ENCODE results near the gene AVPI1.
"Not testable (repeated sequence)": the region's sequence is repeated elsewhere in the genome, so short reads cannot be mapped to it uniquely, and the experiment has no call there.

Gene AVPI1

DNA sequence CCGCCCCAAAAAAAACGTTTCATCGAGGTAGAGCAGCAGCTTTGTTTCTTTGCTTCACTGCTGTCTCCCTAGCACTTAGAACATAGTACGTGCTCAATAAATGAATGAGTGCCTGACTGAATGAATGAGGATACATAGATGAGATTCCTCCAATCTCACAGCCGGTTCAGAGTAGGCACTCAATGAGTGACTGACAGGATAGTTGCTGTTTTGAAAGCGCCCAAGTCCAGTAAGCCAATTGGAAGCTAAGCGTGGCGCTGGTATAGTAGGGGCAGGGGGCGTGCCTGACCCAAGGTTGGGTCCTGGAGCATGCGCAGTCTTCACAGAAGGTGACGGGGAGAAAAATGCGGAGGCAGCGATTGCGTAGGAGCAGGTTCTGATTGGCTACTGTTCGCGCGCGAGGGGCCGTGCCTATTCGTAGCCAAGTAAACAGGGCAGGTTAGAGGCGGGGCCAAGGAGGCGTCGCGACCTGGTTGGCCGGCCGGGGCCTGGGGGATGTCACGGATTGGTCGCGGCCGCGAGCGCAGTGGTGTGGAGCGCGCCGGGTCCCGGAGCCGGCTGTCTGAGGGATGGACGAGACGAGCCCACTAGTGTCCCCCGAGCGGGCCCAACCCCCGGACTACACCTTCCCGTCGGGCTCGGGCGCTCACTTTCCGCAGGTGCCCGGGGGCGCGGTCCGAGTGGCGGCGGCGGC lies 46.7 kb downstream of the AVPI1 start, which contains the start of gene PI4K2A:
TSS of gene PI4K2A (plus strand) at position 498 of the 694 bp plus-strand sequence. CDS start at position 570, 72 bp downstream.
- DNase-seq, result peak; percentile 97

DNA sequence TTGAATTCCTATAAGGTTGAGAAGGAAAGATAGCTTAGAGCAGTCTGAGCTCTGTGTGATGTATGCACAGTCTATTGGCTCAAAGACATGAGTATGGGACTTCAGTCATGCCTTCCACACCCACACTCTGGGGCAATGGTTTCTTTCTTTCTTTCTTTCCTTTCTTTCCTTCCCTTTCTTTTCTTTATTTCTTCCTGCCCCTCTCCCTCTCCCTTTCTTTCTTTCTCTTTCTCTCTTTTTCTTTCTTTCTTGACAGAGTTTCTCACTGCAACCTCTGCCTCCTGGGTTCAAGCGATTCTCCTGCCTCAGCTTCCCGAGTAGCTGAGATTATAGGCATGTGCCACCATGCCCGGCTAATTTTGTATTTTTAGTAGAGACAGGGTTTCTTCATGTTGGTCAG lies 48.0 kb downstream of the AVPI1 start:
- not testable (repeated sequence) for DNase-seq

- no peak for DNase-seq
Observed at GRCh38 chr10:97635577-97635976, 51.5 kb downstream of the AVPI1 start.

GRCh38 chr10:97633921-97634320 lies 53.1 kb downstream of the AVPI1 start:
- peak; percentile 44 for DNase-seq

GRCh38 chr10:97632949-97633884 lies 53.8 kb downstream of the AVPI1 start, which contains the start of gene MORN4:
TSS of gene MORN4 (minus strand) at chr10:97633500. CDS start at chr10:97619653, 13,847 bp downstream.
- DNase-seq, result peak; percentile 92

DNA sequence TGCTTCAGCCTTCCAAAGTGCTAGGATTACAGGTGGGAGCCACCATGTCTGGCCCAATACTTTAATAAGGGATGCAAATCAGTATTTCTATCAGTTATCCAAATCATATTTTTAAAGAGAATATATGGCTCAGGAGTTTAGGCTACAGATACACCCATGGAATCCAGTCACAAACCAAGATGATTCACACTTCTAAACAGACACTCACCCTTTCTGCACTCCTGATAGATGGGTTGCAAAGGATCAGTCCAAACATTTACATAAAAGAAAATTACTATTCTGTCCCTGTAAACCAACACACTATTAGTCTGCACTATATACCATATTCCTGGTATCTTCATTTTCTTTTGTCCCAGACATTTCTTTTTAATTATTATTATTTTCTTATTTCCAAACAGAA lies 55.9 kb downstream of the AVPI1 start:
- no peak for DNase-seq

DNA sequence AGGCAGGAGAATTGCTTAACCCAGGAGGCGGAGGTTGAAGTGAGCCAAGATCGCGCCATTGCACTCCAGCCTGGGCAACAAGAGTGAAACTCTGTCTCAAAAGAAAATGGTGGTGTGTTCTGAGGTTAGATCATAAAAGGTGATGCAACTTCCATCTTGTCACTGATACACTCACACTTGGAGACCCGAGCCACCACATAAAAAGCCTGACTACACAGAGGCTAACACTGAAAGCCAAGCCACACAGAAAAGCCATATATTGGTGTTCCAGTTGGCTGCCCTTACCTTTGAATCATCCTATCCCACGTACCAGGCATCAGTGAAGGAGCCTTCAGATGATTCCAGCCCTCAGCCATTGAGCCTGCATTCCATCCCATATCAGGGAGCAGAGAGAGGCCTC lies 57.8 kb downstream of the AVPI1 start:
- no peak for DNase-seq

DNA sequence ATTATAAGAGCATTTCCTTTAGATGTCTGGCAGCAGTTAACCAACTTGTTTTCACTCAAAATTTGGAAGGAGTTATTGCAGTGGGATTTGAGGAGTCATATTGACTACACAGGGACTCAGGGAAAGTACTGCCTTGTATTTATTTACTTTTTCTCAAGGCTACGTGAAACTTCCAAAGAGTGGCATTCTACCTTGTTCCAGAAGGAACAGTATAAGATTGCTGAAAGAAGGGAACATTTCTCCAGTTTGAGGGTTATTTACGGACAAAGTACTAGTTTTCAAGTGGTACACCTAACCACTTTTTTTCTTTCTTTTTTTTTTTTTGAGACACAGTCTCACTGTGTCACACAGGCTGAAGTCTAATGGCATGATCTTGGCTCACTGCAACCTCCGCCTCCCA lies 58.8 kb downstream of the AVPI1 start:
- DNase-seq, result no peak

GRCh38 chr10:97627731-97628130 lies 59.3 kb downstream of the AVPI1 start:
- DNase-seq, result no peak

All from NCI-H69 (cell line).